HUDEP-2 (cell line): ENCODE data around the gene SF3A1.
A peak's percentile ranks its signal among the peaks of the same experiment; 100 is the strongest.
"Not testable (repeated sequence)": the region's sequence is repeated elsewhere in the genome, so short reads cannot be mapped to it uniquely, and the experiment has no call there.

Source experiments
- DNase-seq, 76 experiments: peaks; one replicate each; lab custom pipeline; 2025; ENCODE audit not compliant: unreplicated experiment in 76 of 76; lab: John Stamatoyannopoulos, UW

The SF3A1 gene

GRCh38 chr22:30354644-30355043 is 2.0 kb downstream of the SF3A1 start:
- no peak for DNase-seq

GRCh38 chr22:30351226-30351625 is 5.5 kb downstream of the SF3A1 start:
- DNase-seq, result no peak

GRCh38 chr22:30348809-30349208 is 7.9 kb downstream of the SF3A1 start:
- no peak for DNase-seq

- no peak for DNase-seq
These were observed 8.3 kb downstream of the SF3A1 start for GRCh38 chr22:30348404-30348803.

GRCh38 chr22:30347255-30347892 is 9.3 kb downstream of the SF3A1 start:
- DNase-seq, result no peak

- no peak for DNase-seq
These were observed 12.1 kb downstream of the SF3A1 start for GRCh38 chr22:30344447-30345200.

- no peak for DNase-seq
These were observed 15.6 kb downstream of the SF3A1 start for GRCh38 chr22:30340911-30341685.

GRCh38 chr22:30338802-30339201 is 17.9 kb downstream of the SF3A1 start:
- no peak for DNase-seq

- DNase-seq, result not testable (repeated sequence)
These were observed 18.4 kb downstream of the SF3A1 start for GRCh38 chr22:30338341-30338740.

- no peak for DNase-seq
These were observed 19.3 kb downstream of the SF3A1 start for GRCh38 chr22:30337461-30337778.

- DNase-seq, result no peak
These were observed 19.8 kb downstream of the SF3A1 start for GRCh38 chr22:30336752-30337460.

- DNase-seq, result no peak
These were observed 21.5 kb downstream of the SF3A1 start for GRCh38 chr22:30335236-30335635.

GRCh38 chr22:30334646-30335045 is 22.0 kb downstream of the SF3A1 start:
- DNase-seq, result no peak

- no peak for DNase-seq
These were observed 23.0 kb downstream of the SF3A1 start for GRCh38 chr22:30333707-30334087.

GRCh38 chr22:30332994-30333706 is 23.5 kb downstream of the SF3A1 start:
- no peak for DNase-seq

GRCh38 chr22:30332551-30332950 is 24.1 kb downstream of the SF3A1 start:
- no peak for DNase-seq

GRCh38 chr22:30328466-30329049 is 28.1 kb downstream of the SF3A1 start:
- DNase-seq, result no peak

GRCh38 chr22:30327864-30328345 is 28.8 kb downstream of the SF3A1 start:
- no peak for DNase-seq

GRCh38 chr22:30326706-30327362 is 29.9 kb downstream of the SF3A1 start, which contains the start of gene TBC1D10A:
Gene TBC1D10A, minus strand, starts transcription at chr22:30326941. Its CDS starts 60 bp downstream, at chr22:30326881.
- peak in 72 of 76 experiments; percentile 37 to 92 (median 80) for DNase-seq
